A172 (cell line): ENCODE results near the gene ZNF789. TPM values are rescaled to one million over a fixed set of nuclear protein-coding genes. Genes with fewer than 3 reads are reported as not detected.

Experiments used
- DNase-seq: peaks from one replicate; pipeline ENCODE4 v3.0.0-alpha.2; 2015; ENCODE audit warnings: low spot score
- total RNA-seq: library from RNA; depleted of rRNA; stranded (reverse); fragments of >200 nt; shearing (Covaris generic); gene quantifications from 2 replicates; pipeline ENCODE4 v1.2.3, GENCODE V29; 2014; rRNA removed

ZNF789 gene
- total RNA-seq, 1 experiment from 2014 or later = 19.0 TPM

DNA sequence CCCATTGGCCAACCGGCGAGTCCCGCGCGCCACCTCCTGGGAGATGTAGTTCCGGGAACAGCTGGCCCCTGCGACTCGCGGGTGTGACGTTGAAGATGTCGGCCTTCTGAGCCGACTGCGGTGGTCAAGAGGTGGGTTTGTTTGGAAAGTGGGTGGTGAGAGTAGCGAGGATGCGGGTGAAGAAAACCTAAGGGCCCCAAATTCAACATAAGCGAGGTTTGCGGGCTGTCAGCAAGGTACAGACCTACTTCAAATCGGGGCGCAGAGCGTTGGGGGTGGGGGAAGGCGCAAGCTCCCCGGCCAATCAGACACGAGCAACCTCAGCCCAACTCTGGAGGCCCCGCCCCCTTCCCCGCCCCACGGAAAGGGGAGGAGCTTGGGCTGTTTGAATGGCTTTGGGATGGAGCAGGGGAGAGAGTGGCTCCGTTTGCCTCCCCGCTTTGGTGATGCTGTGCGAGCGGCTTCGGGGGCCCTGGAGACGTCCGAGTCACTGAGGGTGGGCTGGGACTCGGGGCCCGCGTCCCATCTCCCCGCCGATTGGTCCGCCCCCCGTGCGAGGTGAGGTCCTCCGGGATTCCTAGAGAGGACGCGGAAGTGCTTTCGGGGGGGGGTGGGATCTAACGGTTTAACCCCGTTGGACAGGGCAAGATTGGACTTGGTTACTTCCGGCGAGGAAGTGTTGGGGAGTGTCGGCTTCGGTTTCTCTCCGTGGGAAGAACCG is 32.1 kb downstream of the ZNF789 start, which contains the start of gene ZKSCAN5:
TSS of gene ZKSCAN5 (plus strand) at position 60 of the 721 bp plus-strand sequence. CDS start 1,383 bp downstream, outside the sequence.
- peak; percentile 95 for DNase-seq

DNA sequence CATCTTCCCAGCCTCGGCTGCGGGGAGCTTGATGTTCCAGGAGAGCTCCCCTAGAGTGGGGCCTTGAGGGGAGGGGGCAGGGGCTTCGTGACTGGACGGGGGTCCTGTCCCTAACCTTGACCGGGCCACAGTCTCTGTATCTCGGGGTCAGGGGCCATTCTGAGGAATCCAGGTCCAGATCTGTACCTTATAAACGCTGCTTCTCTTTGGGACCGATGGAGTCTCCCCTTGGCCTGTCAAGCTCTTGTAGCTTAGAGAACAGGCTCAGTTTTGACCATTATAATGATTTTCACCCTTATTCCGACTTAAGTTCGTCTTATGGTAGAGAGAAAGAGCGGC is 32.6 kb downstream of the ZNF789 start:
- no peak for DNase-seq

DNA sequence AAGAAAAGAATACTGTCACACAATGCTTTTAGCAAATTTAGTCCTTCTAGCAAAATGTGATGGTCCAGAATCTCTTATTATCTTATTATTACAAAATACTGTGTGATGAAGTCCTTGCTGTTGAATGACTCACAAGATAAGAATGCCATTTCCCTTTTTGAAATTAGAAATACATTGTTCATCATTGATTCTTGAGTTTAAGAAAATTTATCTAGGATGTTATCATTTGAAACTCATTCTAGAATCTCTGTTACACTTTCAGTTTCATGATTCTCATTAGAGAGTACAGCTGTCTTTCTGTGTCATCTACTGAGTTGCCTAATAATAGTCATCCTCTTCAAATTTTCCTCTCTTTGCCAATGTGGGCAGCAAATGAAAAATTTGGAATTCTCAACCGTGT is 41.4 kb downstream of the ZNF789 start:
- DNase-seq = no peak

DNA sequence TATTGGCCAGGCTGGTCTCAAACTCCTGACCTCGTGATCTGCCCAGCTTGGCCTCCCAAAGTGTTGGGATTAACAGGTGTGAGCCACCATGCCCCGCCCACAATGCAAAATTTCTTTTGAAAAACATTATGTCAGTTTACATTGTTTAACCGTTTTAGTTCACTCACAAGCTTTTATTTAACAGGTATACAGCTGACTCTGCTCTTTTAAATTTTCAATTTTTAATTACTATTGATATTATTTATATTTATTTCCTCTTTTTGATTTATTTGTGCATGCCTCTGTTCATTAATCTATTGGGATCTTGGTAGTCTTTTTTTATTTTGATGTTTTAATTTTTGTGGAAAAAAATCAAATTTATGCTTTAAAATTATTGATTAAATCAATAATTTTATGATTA is 48.7 kb downstream of the ZNF789 start:
- no peak for DNase-seq

DNA sequence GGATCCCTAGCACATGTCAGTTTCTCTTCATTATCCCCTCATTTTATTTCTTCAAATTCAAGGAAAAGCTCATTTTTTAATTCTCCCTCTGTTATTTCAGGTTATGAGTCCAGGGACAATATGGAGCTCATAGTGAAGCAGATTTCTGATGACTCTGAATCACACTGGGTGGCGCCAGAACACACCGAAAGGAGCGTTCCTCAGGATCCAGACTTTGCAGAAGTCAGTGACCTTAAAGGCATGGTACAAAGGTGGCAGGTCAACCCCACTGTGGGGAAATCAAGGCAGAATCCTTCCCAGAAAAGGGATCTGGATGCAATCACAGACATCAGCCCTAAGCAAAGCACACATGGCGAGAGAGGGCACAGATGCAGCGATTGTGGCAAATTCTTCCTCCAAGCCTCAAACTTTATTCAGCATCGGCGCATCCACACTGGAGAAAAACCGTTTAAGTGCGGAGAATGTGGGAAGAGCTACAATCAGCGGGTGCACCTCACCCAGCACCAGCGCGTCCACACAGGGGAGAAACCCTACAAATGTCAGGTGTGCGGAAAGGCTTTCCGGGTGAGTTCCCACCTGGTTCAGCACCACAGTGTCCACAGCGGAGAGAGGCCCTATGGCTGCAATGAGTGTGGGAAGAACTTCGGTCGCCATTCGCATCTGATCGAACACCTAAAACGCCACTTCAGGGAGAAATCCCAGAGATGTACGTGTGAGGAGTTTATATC is 53.2 kb downstream of the ZNF789 start:
- DNase-seq = no peak

DNA sequence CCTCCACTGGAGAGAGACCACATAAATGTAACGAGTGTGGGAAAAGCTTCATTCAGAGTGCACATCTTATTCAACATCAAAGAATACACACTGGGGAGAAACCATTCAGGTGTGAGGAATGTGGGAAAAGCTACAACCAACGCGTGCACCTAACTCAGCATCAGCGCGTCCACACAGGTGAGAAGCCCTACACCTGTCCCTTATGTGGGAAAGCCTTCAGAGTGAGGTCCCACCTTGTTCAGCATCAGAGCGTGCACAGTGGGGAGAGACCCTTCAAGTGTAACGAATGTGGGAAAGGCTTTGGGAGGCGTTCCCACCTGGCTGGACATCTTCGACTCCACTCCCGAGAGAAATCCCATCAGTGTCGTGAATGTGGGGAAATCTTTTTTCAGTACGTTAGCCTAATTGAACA is 58.7 kb downstream of the ZNF789 start:
- DNase-seq = no peak

DNA sequence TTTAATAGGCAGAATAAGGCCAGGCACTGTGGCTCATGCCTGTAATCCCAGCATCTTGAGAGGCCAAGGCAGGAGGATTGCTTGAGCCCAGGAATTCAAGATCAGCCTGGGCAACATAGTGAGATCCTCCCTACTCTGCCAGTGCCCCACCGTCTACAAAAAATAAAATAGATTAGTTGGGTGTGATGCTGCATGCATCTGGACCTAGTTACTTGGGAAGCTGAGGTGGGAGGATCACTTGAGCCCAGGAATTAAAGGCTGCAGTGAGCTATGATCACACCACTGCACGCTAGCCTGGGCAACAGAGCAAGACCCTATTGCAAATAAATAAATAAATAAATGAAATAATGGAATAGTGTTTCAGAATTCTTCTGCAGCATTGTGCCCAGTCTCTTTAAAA is 63.0 kb downstream of the ZNF789 start:
- no peak for DNase-seq

Other genes with a start within 250 kb of the ZNF789 start
- gene MYH16, start 200.1 kb upstream of the ZNF789 start, total RNA-seq = 0.78 and 1.1 TPM in 2 replicates
- gene ARPC1A, start 147.0 kb upstream of the ZNF789 start, total RNA-seq = 326 and 351 TPM in 2 replicates
- 549 and 731 TPM in 2 replicates for gene ARPC1B, start 98.2 kb upstream of the ZNF789 start, total RNA-seq
- gene PDAP1, start 64.3 kb upstream of the ZNF789 start, total RNA-seq = 236 and 279 TPM in 2 replicates
- 180 and 228 TPM in 2 replicates for gene BUD31, start 63.9 kb upstream of the ZNF789 start, total RNA-seq
- 13.2 and 38.5 TPM in 2 replicates for gene PTCD1, start 34.1 kb upstream of the ZNF789 start, total RNA-seq
- gene CPSF4, start 33.9 kb upstream of the ZNF789 start, total RNA-seq = 32.0 and 39.0 TPM in 2 replicates
- 430 and 1,432 TPM in 2 replicates for gene ATP5MF, start 6.7 kb upstream of the ZNF789 start, total RNA-seq
- gene ZNF394, start 27.4 kb downstream of the ZNF789 start, total RNA-seq = 23.7 and 26.8 TPM in 2 replicates
- 16.2 and 17.9 TPM in 2 replicates for gene ZKSCAN5, start 31.8 kb downstream of the ZNF789 start, total RNA-seq
- gene FAM200A, start 79.2 kb downstream of the ZNF789 start, total RNA-seq = 11.4 and 12.3 TPM in 2 replicates
- 90.2 and 92.1 TPM in 2 replicates for gene ZNF655, start 85.8 kb downstream of the ZNF789 start, total RNA-seq
- not detected in 2 replicates for gene TMEM225B, start 125.4 kb downstream of the ZNF789 start, total RNA-seq
- gene ZSCAN25, start 144.1 kb downstream of the ZNF789 start, total RNA-seq = 11.7 and 12.1 TPM in 2 replicates
- 1.9 and 3.8 TPM in 2 replicates for gene CYP3A5, start 207.1 kb downstream of the ZNF789 start, total RNA-seq